Mesenchymal stem cell (in vitro differentiated cells and primary cell): ENCODE measurements around the gene POLR2F.

ENCODE experiments used
- DNase-seq: peaks from one replicate; pipeline ENCODE4 v3.0.0-alpha.2; 2013
- H2AFZ ChIP-seq: one replicate; pipeline ENCODE4 v1.6.1; 2013; ENCODE audit warnings: low read depth, mild to moderate bottlenecking, control low read depth, inconsistent platforms, low read length, moderate library complexity
- H2AK5ac ChIP-seq: 2 replicates; pipeline ENCODE4 v1.6.1; 2013; ENCODE audit warnings: low read length, moderate library complexity, mild to moderate bottlenecking, inconsistent platforms; ENCODE audit not compliant: severe bottlenecking
- H2BK120ac ChIP-seq: one replicate; pipeline ENCODE4 v1.6.1; 2013; ENCODE audit warnings: low read depth, mild to moderate bottlenecking, inconsistent platforms, low read length, moderate library complexity
- H2BK12ac ChIP-seq, 2 experiments: one replicate each; pipeline ENCODE4 v1.6.1; 2013; ENCODE audit warnings: inconsistent platforms in 2 of 2, low read length in 2 of 2, mild to moderate bottlenecking in 2 of 2, moderate library complexity in 2 of 2, control low read depth in 1 of 2
- H2BK15ac ChIP-seq: one replicate; pipeline ENCODE4 v1.6.1; 2013; ENCODE audit warnings: mild to moderate bottlenecking, low read depth, inconsistent platforms; ENCODE audit not compliant: poor library complexity, severe bottlenecking
- H2BK5ac ChIP-seq: 2 replicates; pipeline ENCODE4 v1.6.1; 2013; ENCODE audit warnings: low read depth, mild to moderate bottlenecking, low read length, control low read depth, inconsistent platforms; ENCODE audit not compliant: poor library complexity, severe bottlenecking
- H3K14ac ChIP-seq, 2 experiments: one replicate each; pipeline ENCODE4 v1.6.1; 2013; ENCODE audit warnings: inconsistent platforms in 2 of 2, low read length in 2 of 2, control low read depth in 1 of 2, mild to moderate bottlenecking in 1 of 2, moderate library complexity in 1 of 2
- H3K18ac ChIP-seq, 2 experiments: one replicate each; pipeline ENCODE4 v1.6.1; 2013; ENCODE audit warnings: inconsistent platforms in 2 of 2, low read length in 2 of 2, control low read depth in 1 of 2, low read depth in 1 of 2, mild to moderate bottlenecking in 1 of 2
- H3K23ac ChIP-seq, 2 experiments: one replicate each; pipeline ENCODE4 v1.6.1; 2013; ENCODE audit warnings: inconsistent platforms in 2 of 2, low read length in 2 of 2, mild to moderate bottlenecking in 2 of 2, moderate library complexity in 2 of 2, control low read depth in 1 of 2
- H3K27ac ChIP-seq: 2 replicates; pipeline ENCODE4 v1.5.1; 2013; ENCODE audit warnings: mild to moderate bottlenecking, moderate library complexity, low read length, control low read depth, inconsistent platforms; ENCODE audit not compliant: poor library complexity, severe bottlenecking
- H3K27me3 ChIP-seq, 2 experiments: 2 replicates each; pipeline versions ENCODE4 v1.6.1 to v1.7.0; 2013; ENCODE audit warnings: low read length in 2 of 2, mild to moderate bottlenecking in 2 of 2, moderate library complexity in 2 of 2, control low read depth in 1 of 2, inconsistent platforms in 1 of 2; ENCODE audit not compliant: control insufficient read depth in 1 of 2, insufficient read depth in 1 of 2
- H3K36me3 ChIP-seq, 2 experiments: 2 replicates each; pipeline versions ENCODE4 v1.6.1 to v1.7.0; 2013; ENCODE audit warnings: low read length in 2 of 2, control low read depth in 1 of 2, inconsistent platforms in 1 of 2, low read depth in 1 of 2, mild to moderate bottlenecking in 1 of 2; ENCODE audit not compliant: insufficient read depth in 2 of 2, control insufficient read depth in 1 of 2
- H3K4ac ChIP-seq, 2 experiments: one replicate each; pipeline ENCODE4 v1.6.1; 2013; ENCODE audit warnings: inconsistent platforms in 2 of 2, low read length in 2 of 2, mild to moderate bottlenecking in 2 of 2, moderate library complexity in 2 of 2, control low read depth in 1 of 2, low read depth in 1 of 2
- H3K4me1 ChIP-seq: 2 replicates; pipeline ENCODE4 v1.6.1; 2013; ENCODE audit warnings: low read depth, low read length, control low read depth; ENCODE audit not compliant: control insufficient read depth, insufficient read depth
- H3K4me2 ChIP-seq: 2 replicates; pipeline ENCODE4 v1.6.1; 2013; ENCODE audit warnings: low read length, mild to moderate bottlenecking, inconsistent platforms; ENCODE audit not compliant: poor library complexity, severe bottlenecking
- H3K4me3 ChIP-seq, 2 experiments: 2 replicates each; pipeline versions ENCODE4 v1.5.1 to v1.7.0; 2013; ENCODE audit warnings: low read length in 2 of 2, mild to moderate bottlenecking in 2 of 2, control low read depth in 1 of 2, low read depth in 1 of 2; ENCODE audit not compliant: insufficient read depth in 1 of 2
- H3K79me1 ChIP-seq: replicated peaks from 2 replicates; pipeline ENCODE4 v1.6.1; 2013; ENCODE audit warnings: mild to moderate bottlenecking, control low read depth, low read length, inconsistent platforms; ENCODE audit not compliant: poor library complexity, severe bottlenecking
- H3K9ac ChIP-seq: 2 replicates; pipeline ENCODE4 v1.7.0; 2013; ENCODE audit warnings: mild to moderate bottlenecking, low read length, moderate library complexity
- H3K9me3 ChIP-seq: 2 replicates; pipeline ENCODE4 v1.7.0; 2013; ENCODE audit warnings: mild to moderate bottlenecking, low read length; ENCODE audit not compliant: control insufficient read depth
- H4K8ac ChIP-seq: one replicate; pipeline ENCODE4 v1.6.1; 2013; ENCODE audit warnings: inconsistent platforms, mild to moderate bottlenecking, low read length, moderate library complexity
- H4K91ac ChIP-seq: one replicate; pipeline ENCODE4 v1.6.1; 2013; ENCODE audit warnings: mild to moderate bottlenecking, low read length, inconsistent platforms
- WGBS: methylation state at CpG from one replicate; pipeline ENCODE4 v1.1.7; 2013; ENCODE audit warnings: mixed read lengths; 5-methylcytosine and 5-hydroxymethylcytosine counted together

POLR2F gene

DNA sequence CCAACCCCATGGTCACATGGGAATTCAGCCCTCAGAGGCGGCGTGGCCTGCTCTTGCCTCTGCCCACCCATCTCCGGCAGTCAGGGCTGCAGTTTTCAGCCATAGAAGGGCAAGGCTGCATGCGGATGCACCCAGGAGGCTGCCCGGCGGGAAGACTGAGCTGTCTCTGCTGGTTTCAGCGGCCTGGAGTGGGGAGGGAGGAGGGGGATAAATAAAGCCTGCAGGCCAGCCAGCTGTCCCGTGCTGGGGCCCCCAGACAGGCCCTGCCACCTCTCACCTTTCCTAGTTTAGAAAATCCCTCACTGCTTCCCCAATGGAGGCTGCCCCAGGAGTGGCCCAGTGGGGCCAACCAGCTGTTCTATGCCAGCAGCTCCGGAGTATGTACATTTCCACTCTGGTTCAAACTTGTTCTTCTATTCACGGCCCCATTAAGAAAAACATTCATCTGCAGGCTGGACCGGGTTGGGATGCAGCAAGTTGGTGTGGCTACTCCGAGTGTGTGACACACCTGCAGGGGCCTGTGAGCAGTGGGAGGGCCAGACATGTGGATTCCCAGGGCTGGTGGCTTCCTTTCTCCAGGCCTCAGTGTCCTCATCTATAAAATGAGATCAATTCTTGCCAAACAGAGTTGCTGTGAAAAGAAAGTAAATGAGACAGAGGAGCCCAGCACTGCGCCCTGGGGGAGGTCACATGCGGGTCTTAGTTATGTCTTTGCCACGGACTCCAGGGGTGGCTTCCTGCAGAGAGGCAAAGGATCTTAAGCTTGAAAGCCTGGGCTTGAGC lies 42.4 kb upstream of the POLR2F start:
- Histone ChIP-seq H3K36me3 (peaks cover 42 to 45% of the 10 kb centered on the region in 2 experiments), H2AK5ac (no peak overlapping the region), H3K4me2 (peak overlapping the region; percentile 0), H2BK12ac (no peak overlapping the region), H3K4me3 (no peak overlapping the region), H2BK5ac (no peak overlapping the region), H3K9me3 (no peaks in the 10 kb centered on the region), H3K23ac (no peak overlapping the region), H3K27ac (peak overlapping the region; percentile 66), H3K14ac (no peak overlapping the region), H4K91ac (no peak overlapping the region), H3K79me1 (peaks cover 23% of the 10 kb centered on the region), H3K18ac (no peak overlapping the region), H4K8ac (no peak overlapping the region), H3K4ac (no peak overlapping the region), H3K27me3 (no peaks in the 10 kb centered on the region), H3K4me1 (peaks cover 46% of the 10 kb centered on the region), H2BK120ac (no peak overlapping the region), H2BK15ac (no peak overlapping the region), H2AFZ (no peak overlapping the region), H3K9ac (no peak overlapping the region)
- no peak for DNase-seq
- WGBS = 79% methylated on average over 15 of the region's 15 CpGs

DNA sequence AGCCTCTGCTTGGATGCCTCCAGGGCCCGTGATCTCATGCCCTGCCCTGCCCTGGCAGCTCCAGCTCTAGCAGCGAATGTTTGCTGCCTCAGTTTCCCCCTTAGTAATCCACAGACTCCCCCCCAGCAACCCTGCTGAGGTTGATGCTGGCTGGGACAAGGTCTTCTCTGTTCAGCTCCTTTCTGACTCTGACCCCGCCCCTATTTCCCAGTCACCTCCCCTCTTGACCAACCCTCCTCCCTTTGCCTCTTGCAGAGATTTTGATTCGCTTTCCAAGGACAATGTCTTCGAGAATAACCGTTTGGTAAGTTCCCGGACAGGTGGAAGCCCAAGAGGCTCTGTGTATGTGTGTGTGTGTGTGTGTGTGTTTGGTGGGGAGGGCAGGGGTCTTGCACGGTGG lies 41.8 kb upstream of the POLR2F start:
- peaks cover 28% of the 10 kb centered on the region for H3K79me1 ChIP-seq
- no peak overlapping the region for H2BK15ac ChIP-seq
- H3K4me2 ChIP-seq = no peak overlapping the region
- DNase-seq = no peak
- no peak overlapping the region for H2AFZ ChIP-seq
- H3K27me3 ChIP-seq = no peaks in the 10 kb centered on the region
- no peak overlapping the region for H2BK120ac ChIP-seq
- no peak overlapping the region for H3K14ac ChIP-seq
- H2AK5ac ChIP-seq = no peak overlapping the region
- no peak overlapping the region for H3K9ac ChIP-seq
- peak overlapping the region in 1 of 2 experiments; percentile 10 for H3K4me3 ChIP-seq
- H3K36me3 ChIP-seq = peaks cover 49 to 51% of the 10 kb centered on the region in 2 experiments
- H2BK12ac ChIP-seq = no peak overlapping the region
- H3K27ac ChIP-seq = peak overlapping the region; percentile 66
- H4K8ac ChIP-seq = no peak overlapping the region
- H4K91ac ChIP-seq = no peak overlapping the region
- H3K4ac ChIP-seq = no peak overlapping the region
- peaks cover 45% of the 10 kb centered on the region for H3K4me1 ChIP-seq
- H3K23ac ChIP-seq = no peak overlapping the region
- no peaks in the 10 kb centered on the region for H3K9me3 ChIP-seq
- H3K18ac ChIP-seq = no peak overlapping the region
- WGBS = 90% methylated on average over 3 of the region's 8 CpGs
- no peak overlapping the region for H2BK5ac ChIP-seq

DNA sequence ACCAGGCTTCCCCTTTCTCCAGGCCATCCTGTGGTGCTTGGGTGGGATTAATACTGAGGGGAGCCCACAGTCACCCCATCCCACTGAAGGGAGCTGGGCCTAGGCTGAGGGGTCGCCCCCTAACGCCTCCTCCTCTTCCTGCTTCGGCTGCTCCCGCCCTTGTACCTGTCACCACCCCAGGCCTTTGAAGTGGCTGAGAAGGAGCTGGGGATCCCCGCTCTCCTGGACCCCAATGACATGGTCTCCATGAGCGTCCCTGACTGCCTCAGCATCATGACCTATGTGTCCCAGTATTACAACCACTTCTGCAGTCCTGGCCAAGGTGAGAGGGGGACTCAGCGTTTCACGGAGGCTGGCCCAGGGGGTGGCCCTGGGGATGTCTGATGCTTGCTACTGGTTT lies 41.3 kb upstream of the POLR2F start:
- no peak for DNase-seq
- no peak overlapping the region for H3K4me2 ChIP-seq
- H4K91ac ChIP-seq = no peak overlapping the region
- no peak overlapping the region for H2BK12ac ChIP-seq
- H2AK5ac ChIP-seq = no peak overlapping the region
- no peaks in the 10 kb centered on the region for H3K27me3 ChIP-seq
- no peak overlapping the region for H3K14ac ChIP-seq
- no peak overlapping the region for H2BK120ac ChIP-seq
- H2BK15ac ChIP-seq = no peak overlapping the region
- 80% methylated on average over 6 of the region's 8 CpGs for WGBS
- H3K36me3 ChIP-seq = peaks cover 53 to 56% of the 10 kb centered on the region in 2 experiments
- no peak overlapping the region for H2AFZ ChIP-seq
- H3K23ac ChIP-seq = peak overlapping the region in 1 of 2 experiments; percentile 78
- H3K18ac ChIP-seq = no peak overlapping the region
- peak overlapping the region in 1 of 2 experiments; percentile 10 for H3K4me3 ChIP-seq
- H3K79me1 ChIP-seq = peaks cover 32% of the 10 kb centered on the region
- H2BK5ac ChIP-seq = no peak overlapping the region
- no peak overlapping the region for H3K9ac ChIP-seq
- peak overlapping the region; percentile 66 for H3K27ac ChIP-seq
- peaks cover 41% of the 10 kb centered on the region for H3K4me1 ChIP-seq
- H3K9me3 ChIP-seq = no peaks in the 10 kb centered on the region
- H4K8ac ChIP-seq = no peak overlapping the region
- H3K4ac ChIP-seq = no peak overlapping the region

DNA sequence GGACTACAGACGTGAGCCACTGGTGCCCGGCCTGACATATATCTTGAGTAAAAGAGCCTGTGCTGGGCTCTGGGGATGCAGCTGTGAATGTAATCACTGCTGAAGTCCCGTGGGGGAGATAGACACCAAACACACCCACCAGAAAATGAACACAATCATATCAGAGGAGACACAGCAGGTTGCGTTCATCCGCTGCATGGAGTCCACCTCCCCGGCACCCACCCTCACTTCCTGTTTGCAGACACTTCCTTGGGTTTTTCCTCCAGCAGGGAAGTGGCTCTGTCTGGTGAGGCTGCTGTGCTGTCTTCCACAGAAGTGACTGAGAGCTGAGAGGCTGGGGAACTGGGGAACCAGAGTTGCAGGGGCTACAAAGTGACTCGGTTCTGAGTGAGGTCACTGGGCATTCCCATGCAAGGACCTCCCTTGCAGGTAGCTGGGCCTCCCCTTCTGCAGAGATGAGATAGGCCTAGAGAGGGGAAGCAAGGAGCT lies 40.2 kb upstream of the POLR2F start:
- H2BK120ac ChIP-seq = no peak overlapping the region
- no peaks in the 10 kb centered on the region for H3K9me3 ChIP-seq
- H3K4me3 ChIP-seq = no peak overlapping the region
- H3K27me3 ChIP-seq = no peaks in the 10 kb centered on the region
- no peak for DNase-seq
- H2BK12ac ChIP-seq = peak overlapping the region in 1 of 2 experiments; percentile 40
- H3K23ac ChIP-seq = no peak overlapping the region
- H3K36me3 ChIP-seq = peaks cover 64 to 67% of the 10 kb centered on the region in 2 experiments
- H3K4me1 ChIP-seq = peaks cover 32% of the 10 kb centered on the region
- no peak overlapping the region for H4K8ac ChIP-seq
- H2BK15ac ChIP-seq = no peak overlapping the region
- no peak overlapping the region for H2BK5ac ChIP-seq
- no peak overlapping the region for H3K9ac ChIP-seq
- no peak overlapping the region for H4K91ac ChIP-seq
- H3K27ac ChIP-seq = no peak overlapping the region
- no peak overlapping the region for H2AK5ac ChIP-seq
- no peak overlapping the region for H2AFZ ChIP-seq
- peaks cover 40% of the 10 kb centered on the region for H3K79me1 ChIP-seq
- H3K4me2 ChIP-seq = no peak overlapping the region
- H3K14ac ChIP-seq = no peak overlapping the region
- WGBS = 75% methylated on average over 6 of the region's 7 CpGs
- H3K18ac ChIP-seq = no peak overlapping the region
- H3K4ac ChIP-seq = no peak overlapping the region
